ENCODE data around the gene APBA3.

Gene APBA3, protein sequence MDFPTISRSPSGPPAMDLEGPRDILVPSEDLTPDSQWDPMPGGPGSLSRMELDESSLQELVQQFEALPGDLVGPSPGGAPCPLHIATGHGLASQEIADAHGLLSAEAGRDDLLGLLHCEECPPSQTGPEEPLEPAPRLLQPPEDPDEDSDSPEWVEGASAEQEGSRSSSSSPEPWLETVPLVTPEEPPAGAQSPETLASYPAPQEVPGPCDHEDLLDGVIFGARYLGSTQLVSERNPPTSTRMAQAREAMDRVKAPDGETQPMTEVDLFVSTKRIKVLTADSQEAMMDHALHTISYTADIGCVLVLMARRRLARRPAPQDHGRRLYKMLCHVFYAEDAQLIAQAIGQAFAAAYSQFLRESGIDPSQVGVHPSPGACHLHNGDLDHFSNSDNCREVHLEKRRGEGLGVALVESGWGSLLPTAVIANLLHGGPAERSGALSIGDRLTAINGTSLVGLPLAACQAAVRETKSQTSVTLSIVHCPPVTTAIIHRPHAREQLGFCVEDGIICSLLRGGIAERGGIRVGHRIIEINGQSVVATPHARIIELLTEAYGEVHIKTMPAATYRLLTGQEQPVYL

DNA sequence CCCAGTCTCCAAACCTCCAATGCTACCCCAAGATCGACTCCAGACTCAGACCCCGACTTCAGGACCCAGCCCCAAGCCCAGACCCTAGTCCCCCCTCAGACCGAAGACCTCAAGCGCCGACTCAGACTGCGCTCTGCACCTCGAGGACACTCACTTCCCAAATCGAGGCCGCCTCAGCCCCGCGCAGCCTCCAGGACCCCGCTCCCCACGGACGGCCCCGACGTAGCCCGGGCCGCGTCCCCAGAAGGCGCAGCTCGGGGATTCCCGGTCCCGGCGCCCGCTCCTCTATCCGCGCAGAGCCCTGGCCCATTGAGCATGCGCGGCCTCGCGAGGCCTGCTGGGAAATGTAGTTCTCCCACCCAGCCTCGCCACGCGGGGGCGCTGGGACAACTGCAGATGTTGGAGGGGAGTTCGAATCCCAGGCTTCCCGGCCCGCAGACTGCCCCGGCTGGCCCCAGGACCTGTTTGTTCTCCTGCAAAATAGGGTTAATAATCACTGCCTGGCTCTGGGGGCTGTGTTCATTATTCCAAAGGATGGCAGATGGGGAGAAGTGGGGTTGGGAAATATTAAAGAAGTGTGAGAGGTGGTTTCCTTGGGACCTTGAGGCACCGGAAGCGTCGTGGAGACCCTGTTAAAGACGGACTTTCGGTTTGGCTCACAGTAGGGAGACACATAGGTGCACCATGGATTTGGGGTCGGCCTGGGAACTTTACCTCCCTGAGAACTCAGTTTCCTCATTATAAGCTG, at the start of gene APBA3:
TSS of gene APBA3 (minus strand) at position 311 of the 748 bp plus-strand sequence. CDS start 1,428 bp downstream, outside the sequence.
- DNase-seq = peak; percentile 93

DNA sequence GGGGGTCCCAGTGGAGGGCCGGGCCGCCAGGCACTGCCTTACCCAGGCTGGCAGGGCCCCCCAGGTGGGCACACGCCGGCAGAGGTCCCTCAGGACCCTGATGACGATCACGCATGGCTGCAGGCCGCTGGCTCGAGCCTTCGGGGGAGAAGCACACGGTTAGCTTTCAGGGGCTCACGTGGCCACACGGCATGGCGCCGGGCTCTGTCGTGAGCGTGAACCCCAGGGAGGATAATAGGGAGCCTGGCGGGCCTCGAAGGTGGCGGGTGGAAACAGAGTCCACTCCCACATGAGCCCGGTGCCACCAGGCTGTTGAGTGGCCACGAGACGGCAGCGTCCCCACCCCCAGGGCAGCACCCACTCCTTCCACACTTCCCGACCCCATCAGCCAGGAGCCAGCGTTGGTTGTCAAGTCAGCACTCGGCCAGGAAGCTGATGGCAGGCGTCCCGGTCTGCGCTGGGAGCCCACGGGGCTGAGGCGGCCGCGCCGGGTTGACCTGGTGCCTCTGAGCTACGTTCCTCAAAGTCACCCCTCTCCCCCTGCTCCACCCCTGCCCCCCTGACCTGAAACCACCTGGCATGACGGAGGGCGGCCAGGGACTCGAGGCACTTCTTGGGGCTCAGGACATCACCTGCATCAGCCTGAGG, 49.3 kb upstream of the APBA3 start:
- no peak for DNase-seq

- DNase-seq = no peak
Measured at GRCh38 chr19:3809881-3810707, 48.6 kb upstream of the APBA3 start.

DNA sequence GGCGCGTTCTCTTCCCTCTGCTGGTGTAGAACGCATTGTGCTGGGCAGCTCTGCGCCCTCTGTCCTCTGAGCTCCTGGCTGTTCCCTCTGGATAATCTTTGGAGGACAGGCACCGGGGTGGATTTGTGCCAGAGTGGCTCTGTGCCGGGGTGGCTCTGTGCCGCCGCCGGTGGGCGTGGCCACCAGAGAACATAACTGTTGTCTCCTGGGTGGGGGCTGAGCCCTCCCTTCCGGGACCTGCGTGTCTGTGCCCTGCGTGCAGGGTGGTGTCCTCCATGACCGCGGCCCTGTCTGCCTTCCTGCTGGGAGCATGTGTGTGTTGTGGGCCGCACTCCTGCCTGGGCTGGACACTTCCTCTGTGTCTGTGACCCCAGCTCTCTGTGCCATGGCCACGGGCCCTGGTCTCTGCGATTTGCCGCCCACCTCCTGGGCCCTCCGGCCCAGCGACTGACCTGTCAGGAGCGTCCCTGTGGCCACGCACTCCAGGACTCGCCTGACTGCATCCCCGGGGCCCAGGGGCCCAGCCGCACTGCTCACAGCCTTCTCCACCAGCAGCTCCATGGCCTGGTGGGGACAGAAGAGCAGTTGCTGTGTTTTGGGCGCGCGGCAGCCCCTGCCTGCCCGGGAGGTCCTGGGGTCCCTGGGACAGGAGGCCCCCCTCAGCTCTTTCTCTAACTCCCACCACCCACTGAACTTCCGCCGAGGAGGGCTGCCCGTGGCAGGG, 47.1 kb upstream of the APBA3 start:
- DNase-seq = no peak

DNA sequence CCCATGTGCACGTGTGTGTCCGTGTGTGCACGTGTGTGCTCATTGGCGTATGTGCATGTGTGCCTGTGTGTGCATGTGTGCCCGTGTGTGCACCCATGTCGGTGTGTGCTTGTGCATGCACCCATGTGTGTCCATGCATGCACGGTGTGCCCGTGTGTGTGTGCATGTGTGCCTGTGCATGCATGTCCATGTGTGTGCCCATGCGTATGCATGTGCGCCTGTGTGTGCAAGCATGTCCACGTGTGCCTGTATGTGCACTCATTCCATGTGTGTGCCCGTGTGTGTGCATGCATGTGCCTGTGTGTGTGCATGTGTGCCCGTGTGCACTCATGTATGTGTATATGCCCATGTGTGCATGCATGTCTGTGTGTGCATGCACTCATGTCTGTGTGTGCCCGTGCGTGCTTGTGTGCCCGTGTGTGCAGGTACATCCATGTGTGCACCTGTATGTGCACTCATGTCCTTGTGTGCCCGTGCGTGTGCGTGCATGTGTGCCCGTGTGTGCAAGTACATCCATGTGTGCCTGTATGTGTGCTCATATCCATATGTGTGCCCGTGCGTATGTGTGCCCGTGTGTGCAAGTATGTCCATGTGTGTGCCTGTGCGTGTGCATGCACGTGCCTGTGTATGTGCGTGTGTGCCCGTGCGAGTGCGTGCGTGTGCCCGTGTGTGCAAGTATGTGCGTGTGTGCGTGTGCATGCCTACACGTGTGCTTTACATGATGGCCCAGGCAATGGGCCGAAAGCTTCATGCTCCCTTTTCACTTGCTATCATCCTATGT, 46.3 kb upstream of the APBA3 start:
- DNase-seq = no peak

DNA sequence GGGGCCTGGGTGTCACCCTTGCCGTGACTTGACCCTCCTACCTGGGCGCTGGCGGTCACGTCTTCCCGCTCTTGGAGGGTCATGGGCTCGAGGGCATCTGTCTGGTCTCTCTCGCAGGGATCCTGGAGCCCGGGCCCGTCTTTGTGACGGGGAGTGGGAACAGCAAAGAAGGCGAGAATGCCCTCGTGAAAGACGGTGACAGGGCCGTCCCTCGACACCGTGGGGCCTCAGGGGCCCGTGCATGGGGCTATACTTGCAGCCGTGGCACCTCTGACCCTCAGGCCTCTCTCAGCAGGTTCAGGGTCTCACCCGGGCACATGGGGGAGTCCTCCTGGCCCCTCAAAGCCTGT, 45.6 kb upstream of the APBA3 start:
- no peak for DNase-seq

DNA sequence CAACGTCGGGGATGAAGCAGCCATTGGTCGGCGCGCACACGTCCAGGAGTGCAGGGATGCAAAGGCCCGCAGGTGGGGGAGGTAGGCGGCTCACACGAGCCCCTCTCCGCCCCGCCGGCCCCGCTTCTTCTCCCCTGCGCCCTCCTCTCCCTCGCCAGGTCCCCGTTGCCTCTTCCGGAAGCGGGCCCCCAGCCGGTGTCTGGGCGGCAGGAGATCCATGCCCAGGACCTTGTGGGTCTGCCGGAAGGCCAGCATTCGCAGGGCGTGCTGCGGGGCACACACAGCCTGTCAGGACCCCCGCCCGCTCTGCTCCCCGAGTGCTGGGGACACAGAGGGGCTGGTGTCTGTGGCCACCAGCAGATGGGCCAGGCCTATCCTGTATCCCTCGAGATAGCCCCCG, 44.4 kb upstream of the APBA3 start:
- no peak for DNase-seq

DNA sequence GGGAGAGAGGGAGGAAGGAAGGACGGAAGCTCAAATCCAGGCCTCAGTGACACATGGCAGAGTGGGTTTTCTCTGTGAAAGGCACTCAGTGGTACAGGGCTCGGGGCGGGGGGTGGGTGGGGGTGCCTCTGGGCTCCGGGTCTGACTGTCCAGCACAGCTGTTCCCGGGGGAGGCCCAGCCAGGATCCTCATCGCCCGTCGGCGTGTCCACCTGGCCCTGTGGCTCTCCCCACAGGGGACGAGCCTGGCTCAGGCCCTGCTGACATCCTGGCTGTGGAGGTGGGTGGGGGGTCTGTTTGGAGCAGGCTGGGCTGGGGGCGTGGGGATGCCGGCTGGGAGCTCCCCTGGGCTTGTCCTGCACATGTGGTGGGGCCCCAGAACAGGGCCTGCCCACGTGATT, 42.9 kb upstream of the APBA3 start:
- no peak for DNase-seq

DNA sequence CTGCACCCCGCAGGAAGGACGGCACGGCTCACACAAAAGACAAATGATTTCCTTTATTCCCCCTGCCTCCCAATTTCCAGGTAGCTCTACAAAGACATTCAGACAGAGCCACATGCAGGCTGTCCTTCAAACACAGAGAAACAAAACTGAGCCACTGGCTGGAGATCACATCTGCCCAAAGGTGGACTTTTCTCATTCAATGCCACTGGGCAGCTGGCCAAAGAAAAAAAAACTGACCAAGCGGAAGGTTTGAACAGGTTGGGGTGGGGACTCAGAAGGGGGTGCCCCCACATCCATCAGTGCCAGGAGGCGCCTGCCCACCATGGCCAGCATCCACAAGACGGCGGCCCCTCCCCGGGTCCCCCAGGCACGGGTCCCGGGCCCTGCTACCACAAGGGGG, 42.5 kb upstream of the APBA3 start:
- DNase-seq = no peak

DNA sequence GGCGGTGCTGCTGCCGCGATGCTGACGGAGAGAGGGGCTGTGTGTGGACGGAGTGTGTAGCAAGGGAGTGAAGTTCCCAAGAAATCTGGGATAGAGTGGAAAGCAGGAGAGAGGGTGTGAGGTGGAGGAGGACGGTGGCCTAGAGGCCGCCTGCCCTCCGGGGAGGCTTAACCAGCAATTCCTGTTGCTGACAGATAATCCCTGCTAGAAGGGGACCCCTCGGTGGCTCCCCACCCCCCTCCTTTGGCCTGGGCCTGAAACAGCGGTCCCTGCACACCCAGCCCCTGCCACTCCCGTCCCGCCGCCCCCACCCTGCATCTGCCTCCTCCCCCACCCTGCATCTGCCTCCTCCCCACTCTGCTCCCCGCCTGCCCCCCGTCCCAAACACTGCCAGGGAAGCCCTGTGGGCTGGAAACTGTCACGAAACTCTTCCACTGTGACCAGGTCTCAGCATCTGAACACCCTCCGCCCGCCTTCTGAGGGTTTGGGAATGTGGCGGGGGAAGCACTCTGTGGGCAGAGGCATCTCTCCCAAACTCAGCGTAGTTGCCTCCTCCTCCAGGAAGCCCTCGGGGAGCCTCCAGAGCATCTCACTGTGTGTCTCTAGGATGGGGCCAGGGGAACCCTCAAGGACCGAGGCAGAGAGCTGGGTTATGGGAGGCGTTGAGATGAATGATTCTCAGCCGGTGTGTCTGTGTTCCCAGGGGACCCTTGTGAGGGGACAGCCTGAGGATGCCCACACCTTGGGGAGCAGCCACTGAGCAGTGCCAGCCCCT, 41.8 kb upstream of the APBA3 start:
- DNase-seq = no peak

GRCh38 chr19:3801412-3802096, 40.1 kb upstream of the APBA3 start:
- peak; percentile 75 for DNase-seq

GRCh38 chr19:3800996-3801395, 39.5 kb upstream of the APBA3 start:
- no peak for DNase-seq

- DNase-seq = no peak
Measured at GRCh38 chr19:3798137-3798536, 36.6 kb upstream of the APBA3 start.

DNA sequence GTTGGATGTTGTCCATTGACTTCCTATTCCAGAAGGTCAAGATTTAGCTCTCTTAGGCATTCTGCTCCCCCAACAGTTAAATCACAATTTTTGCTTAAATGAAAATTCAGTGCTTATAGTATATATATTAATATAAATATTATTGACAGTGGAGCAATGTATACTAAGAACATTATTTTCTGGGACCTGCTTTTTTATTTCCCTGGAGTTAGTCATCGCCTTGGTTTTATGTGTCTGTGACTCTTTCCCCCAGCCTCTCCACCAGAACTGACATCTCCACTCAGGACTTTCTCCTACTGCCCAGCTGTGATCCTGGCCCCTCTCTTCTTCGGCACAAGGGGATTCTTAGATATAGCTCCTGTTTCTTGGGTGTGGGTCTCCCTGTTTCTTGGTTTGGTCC, 34.9 kb upstream of the APBA3 start:
- no peak for DNase-seq

DNA sequence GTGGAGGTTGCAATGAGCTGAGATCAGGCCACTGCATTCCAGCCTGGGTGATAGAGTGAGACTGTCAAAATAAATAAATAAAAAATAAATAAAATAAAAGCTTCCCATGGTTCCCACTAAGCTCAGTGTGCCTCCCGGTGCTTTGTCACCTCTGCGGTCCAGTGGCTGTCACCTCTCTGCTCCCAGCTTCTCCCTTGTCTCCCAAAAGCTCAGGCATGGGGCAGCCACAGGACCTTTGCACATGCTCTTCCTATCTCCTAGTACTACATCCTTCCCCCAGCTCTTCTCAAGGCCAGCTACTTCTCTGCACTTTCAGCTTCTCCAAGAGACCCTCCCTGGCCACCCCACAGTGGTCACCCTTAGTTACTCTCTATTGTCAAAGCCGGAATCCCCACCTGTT, 32.3 kb upstream of the APBA3 start:
- no peak for DNase-seq

DNA sequence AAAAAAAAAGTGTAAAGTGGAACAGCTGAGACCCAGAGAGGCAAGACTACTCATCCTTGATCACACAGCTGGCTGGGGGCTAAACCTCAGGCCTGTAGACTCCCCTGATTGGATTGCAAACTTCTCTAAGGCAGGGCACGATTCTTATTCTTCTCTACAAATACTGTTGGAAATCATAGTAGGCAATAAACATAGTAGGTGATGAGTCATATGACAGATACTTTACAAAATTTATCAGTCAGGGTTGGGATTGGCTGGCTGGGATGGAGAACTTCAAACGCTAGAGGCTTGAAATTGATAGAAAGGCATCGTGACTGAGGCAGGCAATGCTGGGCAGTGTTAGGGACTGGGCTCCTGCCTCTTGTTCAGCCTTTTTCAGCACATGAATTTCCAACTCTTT, 30.6 kb upstream of the APBA3 start:
- no peak for DNase-seq

GRCh38 chr19:3790941-3791340, 29.4 kb upstream of the APBA3 start:
- no peak for DNase-seq

- DNase-seq = no peak
Measured at GRCh38 chr19:3790209-3790734, 28.8 kb upstream of the APBA3 start.

Measured in right hindlimb (tissue), 1 donor.